Testis (tissue), 2 donors: ENCODE results near the gene VSTM2B.

Experiments
- CTCF ChIP-seq, 3 experiments: fragments of 450-650 bp in 2 of 3; fragments of 200-600 bp in 1 of 3; sonication (generic) in 1 of 3; IDR thresholded peaks; one replicate each; pipeline ENCODE4 v1.5.1; 2016 to 2019; ENCODE audit warnings: antibody characterized with exemption in 3 of 3, mild to moderate bottlenecking in 2 of 3, moderate library complexity in 1 of 3
- POLR2A ChIP-seq: fragments of 450-650 bp; IDR thresholded peaks from one replicate; pipeline ENCODE4 v1.6.1; 2017; ENCODE audit warnings: antibody characterized with exemption, mild to moderate bottlenecking, moderate library complexity

GRCh38 chr19:29590278-29590677 lies 64.5 kb downstream of the VSTM2B start:
- no peak for TF ChIP-seq CTCF (IDR thresholded peaks at IDR 0.05)
- TF ChIP-seq POLR2A = no peak
